ENCODE measurements around the gene PIGP. TPM values are rescaled to one million over a fixed set of nuclear protein-coding genes. Genes with fewer than 3 reads are reported as not detected.
"Not testable (repeated sequence)": the region's sequence is repeated elsewhere in the genome, so short reads cannot be mapped to it uniquely, and the experiment has no call there.

The PIGP gene
- polyA plus RNA-seq (2013, experiment 1 of 4), result 13.1 TPM
- 12.7 TPM for polyA plus RNA-seq (2013, experiment 2 of 4)
- polyA plus RNA-seq (2013, experiment 3 of 4), result 18.2 TPM
- polyA plus RNA-seq (2013, experiment 4 of 4), result 19.6 TPM

DNA sequence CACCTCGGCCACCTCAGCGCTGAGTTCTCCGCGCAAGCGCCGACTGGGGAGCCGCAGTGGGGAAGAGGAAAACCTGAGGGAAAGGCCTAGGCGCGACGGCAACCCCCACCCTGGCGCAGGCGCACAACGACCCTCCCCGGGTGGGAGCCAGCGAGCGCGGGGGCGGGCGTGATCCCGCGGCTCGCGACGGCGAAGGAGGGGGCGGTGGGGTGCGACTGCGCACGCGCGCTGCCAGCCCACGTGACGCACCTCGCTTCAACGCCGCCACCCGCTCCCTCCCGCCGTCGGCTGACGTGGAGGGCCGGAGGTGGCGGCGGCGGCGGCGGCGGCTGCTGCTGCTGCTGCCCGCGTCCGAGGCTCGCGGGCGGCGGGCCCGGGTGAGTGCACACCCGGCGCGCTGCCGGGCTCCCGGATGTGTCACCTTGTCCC is at the start of gene PIGP, which contains the start of gene TTC3:
PIGP (minus strand) TSS at position 84 of the 429 bp plus-strand sequence. CDS start 556 bp downstream, outside the sequence.
TTC3 (plus strand) TSS at position 267 of the 429 bp plus-strand sequence. CDS start 14,004 bp downstream, outside the sequence.
- H3K4me1 ChIP-seq (ENCODE audit: control insufficient read depth, insufficient read depth, low read length), result peaks cover 5% of the 10 kb centered on the region
- no peaks in the 10 kb centered on the region for H3K9me3 ChIP-seq (ENCODE audit: control insufficient read depth, low read length)
- peaks cover 22% of the 10 kb centered on the region for H3K27me3 ChIP-seq (ENCODE audit: control insufficient read depth, insufficient read depth, low read length, poor library complexity, severe bottlenecking)
- 0 to 1% methylated on average over 61 of the region's 61 CpGs for WGBS, 2 experiments
- H3K27ac ChIP-seq (ENCODE audit: insufficient read depth, low read depth, low read length, poor library complexity, severe bottlenecking), result peak within 1 kb of the TSS; percentile 95
- no peaks in the 10 kb centered on the region for H3K36me3 ChIP-seq (ENCODE audit: control insufficient read depth, insufficient read depth, low read length)
- peak within 1 kb of the TSS; percentile 81 for H3K4me3 ChIP-seq (ENCODE audit: insufficient read depth, low read depth, low read length)

- Histone ChIP-seq H3K4me3 (ENCODE audit: insufficient read depth, low read depth, low read length) (no peak overlapping the region), H3K36me3 (ENCODE audit: control insufficient read depth, insufficient read depth, low read length) (no peaks in the 10 kb centered on the region), H3K9me3 (ENCODE audit: control insufficient read depth, low read length) (no peaks in the 10 kb centered on the region), H3K4me1 (ENCODE audit: control insufficient read depth, insufficient read depth, low read length) (peaks cover 12% of the 10 kb centered on the region), H3K27me3 (ENCODE audit: control insufficient read depth, insufficient read depth, low read length, poor library complexity, severe bottlenecking) (no peaks in the 10 kb centered on the region), H3K27ac (ENCODE audit: insufficient read depth, low read depth, low read length, poor library complexity, severe bottlenecking) (no peak overlapping the region)
- 67 to 72% methylated on average over 6 of the region's 6 CpGs for WGBS, 2 experiments
Observed at GRCh38 chr21:37119421-37120218, 46.7 kb upstream of the PIGP start.

DNA sequence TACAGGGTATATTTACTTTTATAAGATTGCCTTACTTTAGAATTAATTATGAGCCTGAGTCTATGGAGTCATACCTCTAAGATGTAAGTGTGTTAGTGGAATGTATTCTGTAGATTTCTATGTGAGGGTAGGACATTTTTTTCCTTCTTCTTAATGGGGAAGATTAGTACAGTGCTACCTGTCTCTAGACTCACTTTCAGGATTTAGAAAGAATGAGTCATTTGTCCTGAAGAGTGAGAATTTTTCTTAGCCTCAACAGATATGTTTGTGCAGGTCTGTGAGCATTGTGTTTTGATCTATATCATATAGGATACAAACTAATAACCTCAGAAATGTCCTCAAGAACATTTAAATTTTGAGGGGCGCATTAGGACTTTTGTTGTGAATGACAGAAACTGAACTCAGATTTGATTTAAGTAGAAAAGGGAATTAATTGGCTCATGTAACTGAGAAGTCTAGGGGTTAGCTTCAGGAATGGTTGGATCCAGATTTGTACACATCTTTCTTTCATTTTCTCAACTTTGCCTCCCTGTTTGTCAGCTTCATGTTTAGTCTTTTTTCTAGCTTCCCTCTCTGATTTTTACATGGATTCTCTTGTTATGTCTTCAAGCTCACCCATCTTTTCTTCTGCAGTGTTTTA is 45.4 kb upstream of the PIGP start:
- Histone ChIP-seq H3K9me3 (ENCODE audit: control insufficient read depth, low read length) (no peaks in the 10 kb centered on the region), H3K4me1 (ENCODE audit: control insufficient read depth, insufficient read depth, low read length) (peaks cover 12% of the 10 kb centered on the region), H3K4me3 (ENCODE audit: insufficient read depth, low read depth, low read length) (no peak overlapping the region), H3K27me3 (ENCODE audit: control insufficient read depth, insufficient read depth, low read length, poor library complexity, severe bottlenecking) (no peaks in the 10 kb centered on the region), H3K36me3 (ENCODE audit: control insufficient read depth, insufficient read depth, low read length) (no peaks in the 10 kb centered on the region), H3K27ac (ENCODE audit: insufficient read depth, low read depth, low read length, poor library complexity, severe bottlenecking) (no peak overlapping the region)
- 0% methylated on average over 1 of the region's 1 CpG for WGBS, 2 experiments

- Histone ChIP-seq H3K4me3 (ENCODE audit: insufficient read depth, low read depth, low read length) (no peak overlapping the region), H3K9me3 (ENCODE audit: control insufficient read depth, low read length) (no peaks in the 10 kb centered on the region)
Observed at GRCh38 chr21:37117204-37117603, 44.3 kb upstream of the PIGP start.

GRCh38 chr21:37116459-37116858 is 43.6 kb upstream of the PIGP start:
- 77 to 86% methylated on average over 2 of the region's 2 CpGs for whole genome bisulfite sequencing, 2 experiments
- peaks cover 12% of the 10 kb centered on the region for H3K4me1 ChIP-seq (ENCODE audit: control insufficient read depth, insufficient read depth, low read length)
- H3K27ac ChIP-seq (ENCODE audit: insufficient read depth, low read depth, low read length, poor library complexity, severe bottlenecking), result not testable (repeated sequence)

More at GRCh38 chr21:37117204-37117603, 44.3 kb upstream of the PIGP start:
- Histone ChIP-seq H3K27me3 (ENCODE audit: control insufficient read depth, insufficient read depth, low read length, poor library complexity, severe bottlenecking) (no peaks in the 10 kb centered on the region), H3K27ac (ENCODE audit: insufficient read depth, low read depth, low read length, poor library complexity, severe bottlenecking) (no peak overlapping the region), H3K36me3 (ENCODE audit: control insufficient read depth, insufficient read depth, low read length) (no peaks in the 10 kb centered on the region), H3K4me1 (ENCODE audit: control insufficient read depth, insufficient read depth, low read length) (peaks cover 12% of the 10 kb centered on the region)

GRCh38 chr21:37114301-37114700 is 41.4 kb upstream of the PIGP start:
- H3K4me3 ChIP-seq (ENCODE audit: insufficient read depth, low read depth, low read length); H3K36me3 ChIP-seq (ENCODE audit: control insufficient read depth, insufficient read depth, low read length); H3K27ac ChIP-seq (ENCODE audit: insufficient read depth, low read depth, low read length, poor library complexity, severe bottlenecking); H3K27me3 ChIP-seq (ENCODE audit: control insufficient read depth, insufficient read depth, low read length, poor library complexity, severe bottlenecking); H3K4me1 ChIP-seq (ENCODE audit: control insufficient read depth, insufficient read depth, low read length); H3K9me3 ChIP-seq (ENCODE audit: control insufficient read depth, low read length): not testable (repeated sequence)
- 80 to 93% methylated on average over 1 of the region's 3 CpGs for WGBS, 2 experiments

More at GRCh38 chr21:37116459-37116858, 43.6 kb upstream of the PIGP start:
- H3K4me3 ChIP-seq (ENCODE audit: insufficient read depth, low read depth, low read length); H3K9me3 ChIP-seq (ENCODE audit: control insufficient read depth, low read length); H3K27me3 ChIP-seq (ENCODE audit: control insufficient read depth, insufficient read depth, low read length, poor library complexity, severe bottlenecking); H3K36me3 ChIP-seq (ENCODE audit: control insufficient read depth, insufficient read depth, low read length): not testable (repeated sequence)

DNA sequence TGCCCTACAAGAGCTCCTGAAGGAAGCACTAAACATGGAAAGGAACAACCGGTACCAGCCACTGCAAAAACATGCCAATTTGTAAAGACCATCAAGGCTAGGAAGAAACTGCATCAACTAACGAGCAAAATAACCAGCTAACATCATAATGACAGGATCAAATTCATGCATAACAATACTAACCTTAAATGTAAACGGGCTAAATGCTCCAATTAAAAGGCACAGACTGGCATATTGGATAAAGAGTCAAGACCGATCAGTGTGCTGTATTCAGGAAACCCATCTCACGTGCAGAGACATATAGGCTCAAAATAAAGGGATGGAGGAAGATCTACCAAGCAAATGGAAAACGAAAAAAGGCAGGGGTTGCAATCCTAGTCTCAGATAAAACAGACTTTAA is 38.2 kb upstream of the PIGP start:
- H3K36me3 ChIP-seq (ENCODE audit: control insufficient read depth, insufficient read depth, low read length); H3K27me3 ChIP-seq (ENCODE audit: control insufficient read depth, insufficient read depth, low read length, poor library complexity, severe bottlenecking); H3K4me3 ChIP-seq (ENCODE audit: insufficient read depth, low read depth, low read length); H3K9me3 ChIP-seq (ENCODE audit: control insufficient read depth, low read length); H3K4me1 ChIP-seq (ENCODE audit: control insufficient read depth, insufficient read depth, low read length); H3K27ac ChIP-seq (ENCODE audit: insufficient read depth, low read depth, low read length, poor library complexity, severe bottlenecking): not testable (repeated sequence)
- 89 to 97% methylated on average over 4 of the region's 6 CpGs for WGBS, 2 experiments

GRCh38 chr21:37106998-37107397 is 34.1 kb upstream of the PIGP start:
- Histone ChIP-seq H3K27ac (ENCODE audit: insufficient read depth, low read depth, low read length, poor library complexity, severe bottlenecking) (no peak overlapping the region), H3K9me3 (ENCODE audit: control insufficient read depth, low read length) (peaks cover 5% of the 10 kb centered on the region), H3K27me3 (ENCODE audit: control insufficient read depth, insufficient read depth, low read length, poor library complexity, severe bottlenecking) (no peaks in the 10 kb centered on the region), H3K4me1 (ENCODE audit: control insufficient read depth, insufficient read depth, low read length) (no peaks in the 10 kb centered on the region), H3K36me3 (ENCODE audit: control insufficient read depth, insufficient read depth, low read length) (peaks cover 6% of the 10 kb centered on the region), H3K4me3 (ENCODE audit: insufficient read depth, low read depth, low read length) (no peak overlapping the region)
- WGBS, 2 experiments, result 93 to 94% methylated on average over 2 of the region's 2 CpGs

GRCh38 chr21:37102746-37103145 is 29.9 kb upstream of the PIGP start:
- H3K27me3 ChIP-seq (ENCODE audit: control insufficient read depth, insufficient read depth, low read length, poor library complexity, severe bottlenecking); H3K9me3 ChIP-seq (ENCODE audit: control insufficient read depth, low read length); H3K4me3 ChIP-seq (ENCODE audit: insufficient read depth, low read depth, low read length); H3K4me1 ChIP-seq (ENCODE audit: control insufficient read depth, insufficient read depth, low read length); H3K36me3 ChIP-seq (ENCODE audit: control insufficient read depth, insufficient read depth, low read length); H3K27ac ChIP-seq (ENCODE audit: insufficient read depth, low read depth, low read length, poor library complexity, severe bottlenecking): not testable (repeated sequence)
- WGBS, 2 experiments, result 92 to 95% methylated on average over 3 of the region's 3 CpGs

DNA sequence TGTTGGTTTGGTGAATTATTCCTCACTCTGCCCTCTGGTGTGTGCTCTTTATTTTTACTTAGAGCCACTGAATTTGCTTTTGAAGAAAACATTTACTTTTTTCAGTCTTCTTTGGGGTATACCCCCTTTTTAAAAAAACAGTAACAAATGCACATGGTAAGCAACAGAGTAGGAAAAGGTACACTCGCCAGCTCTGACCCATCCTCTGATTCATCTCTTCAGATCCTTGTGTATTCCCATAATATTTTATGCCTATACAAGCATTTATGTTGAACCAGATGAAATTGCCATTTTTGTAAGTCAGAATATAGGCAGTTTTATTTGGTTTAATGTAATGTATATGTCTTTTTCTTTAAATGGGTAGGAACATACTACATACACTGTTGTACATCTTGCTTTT is 28.5 kb upstream of the PIGP start:
- Histone ChIP-seq H3K36me3 (ENCODE audit: control insufficient read depth, insufficient read depth, low read length) (peaks cover 5% of the 10 kb centered on the region), H3K27me3 (ENCODE audit: control insufficient read depth, insufficient read depth, low read length, poor library complexity, severe bottlenecking) (no peaks in the 10 kb centered on the region), H3K27ac (ENCODE audit: insufficient read depth, low read depth, low read length, poor library complexity, severe bottlenecking) (no peak overlapping the region), H3K9me3 (ENCODE audit: control insufficient read depth, low read length) (no peaks in the 10 kb centered on the region), H3K4me3 (ENCODE audit: insufficient read depth, low read depth, low read length) (no peak overlapping the region), H3K4me1 (ENCODE audit: control insufficient read depth, insufficient read depth, low read length) (no peaks in the 10 kb centered on the region)
- WGBS, 2 experiments, result 81 to 100% methylated on average over 1 of the region's 1 CpG
